SK-N-SH (cell line): Measurements from ENCODE around the gene DELE1. TPM values are rescaled to one million over a fixed set of nuclear protein-coding genes. Genes with fewer than 3 reads are reported as not detected.

Source experiments
- CTCF ChIA-PET: fragments of 300-600, 350-600 bp; formaldehyde crosslinking; extraction: SDS; loops from one replicate; lab custom pipeline; 2021; lab: Yijun Ruan, JAX
- POLR2A ChIA-PET: fragments of 350-600 bp; sonication (Branson Sonifier 250); formaldehyde crosslinking; extraction: SDS; loops from one replicate; lab custom pipeline; 2020; ENCODE audit warnings: antibody characterized with exemption, inconsistent platforms; lab: Yijun Ruan, JAX
- DNase-seq: peaks from one replicate; pipeline ENCODE4 v3.0.0; 2012
- H2AFZ ChIP-seq: fragments of 200-600 bp; sonication (generic); 2 replicates; pipeline ENCODE4 v1.8.1; 2016; ENCODE audit warnings: antibody characterized with exemption, mild to moderate bottlenecking, low read depth
- H3F3A ChIP-seq: fragments of 200-600 bp; sonication (generic); replicated peaks from 2 replicates; pipeline ENCODE3; 2016; ENCODE audit warnings: antibody characterized with exemption, mild to moderate bottlenecking; ENCODE audit not compliant: insufficient read depth
- H3K27ac ChIP-seq, 2 experiments: fragments of 200-500 bp in 1 of 2; fragments of 200-600 bp in 1 of 2; sonication (Bioruptor generic) in 1 of 2; sonication (generic), shearing (Covaris generic) in 1 of 2; 2 replicates each; pipeline versions ENCODE4 v1.5.1 to v1.6.1; 2014 to 2016; ENCODE audit warnings: low read depth in 2 of 2, inconsistent platforms in 1 of 2, low read length in 1 of 2, mild to moderate bottlenecking in 1 of 2, mixed read lengths in 1 of 2
- H3K27me3 ChIP-seq: fragments of 200-600 bp; sonication (generic), shearing (Covaris generic); 2 replicates; pipeline ENCODE4 v1.6.1; 2016; ENCODE audit warnings: mixed run types; ENCODE audit not compliant: insufficient read depth
- H3K36me3 ChIP-seq, 2 experiments: fragments of 200-500 bp in 1 of 2; fragments of 200-600 bp in 1 of 2; sonication (Bioruptor generic) in 1 of 2; sonication (generic) in 1 of 2; replicated peaks in 1 of 2; 2 replicates each; pipeline versions ENCODE3 to v1.5.1; 2014 to 2016; ENCODE audit warnings: low read length in 1 of 2, mild to moderate bottlenecking in 1 of 2; ENCODE audit not compliant: insufficient read depth in 2 of 2, control insufficient read depth in 1 of 2
- H3K4me1 ChIP-seq, 2 experiments: fragments of 200-500 bp in 1 of 2; fragments of 200-600 bp in 1 of 2; sonication (Bioruptor generic) in 1 of 2; sonication (generic), shearing (Covaris generic) in 1 of 2; 2 replicates each; pipeline versions ENCODE4 v1.5.1 to v1.6.1; 2014 to 2016; ENCODE audit warnings: low read depth in 1 of 2, low read length in 1 of 2, mixed run types in 1 of 2; ENCODE audit not compliant: insufficient read depth in 2 of 2, control insufficient read depth in 1 of 2
- H3K4me2 ChIP-seq: fragments of 200-600 bp; sonication (generic), shearing (Covaris generic); 2 replicates; pipeline ENCODE4 v1.6.1; 2017; ENCODE audit warnings: mixed run types
- H3K4me3 ChIP-seq, 2 experiments: fragments of 200-500 bp in 1 of 2; fragments of 200-600 bp in 1 of 2; sonication (Bioruptor generic) in 1 of 2; sonication (generic), shearing (Covaris generic) in 1 of 2; 2 replicates each; pipeline versions ENCODE4 v1.5.1 to v1.8.1; 2014 to 2016; ENCODE audit warnings: low read depth in 2 of 2, inconsistent platforms in 1 of 2, low read length in 1 of 2, mild to moderate bottlenecking in 1 of 2, mixed read lengths in 1 of 2, moderate library complexity in 1 of 2
- H3K79me2 ChIP-seq: fragments of 200-600 bp; sonication (generic); 2 replicates; pipeline ENCODE4 v1.8.1; 2017; ENCODE audit warnings: mild to moderate bottlenecking; ENCODE audit not compliant: insufficient read depth
- H3K9ac ChIP-seq: fragments of 200-600 bp; sonication (generic); 2 replicates; pipeline ENCODE4 v1.6.1; 2017; ENCODE audit warnings: mixed run types
- H3K9me2 ChIP-seq: fragments of 200-600 bp; sonication (generic); 2 replicates; pipeline ENCODE4 v1.6.1; 2017; ENCODE audit warnings: mixed run types
- H3K9me3 ChIP-seq: fragments of 200-600 bp; sonication (generic); 2 replicates; pipeline ENCODE4 v1.6.1; 2017; ENCODE audit warnings: mixed run types, mild to moderate bottlenecking, moderate library complexity
- H4K20me1 ChIP-seq: fragments of 200-600 bp; sonication (generic); 2 replicates; pipeline ENCODE4 v1.6.1; 2017; ENCODE audit warnings: mild to moderate bottlenecking, mixed run types; ENCODE audit not compliant: insufficient read depth
- ELF1 ChIP-seq: IDR thresholded peaks from 2 replicates; pipeline ENCODE4 v1.4.0; 2012
- EZH2phosphoT487 ChIP-seq: fragments of 200-600 bp; sonication (generic); IDR thresholded peaks from 2 replicates; pipeline ENCODE4 v1.6.1; 2017; ENCODE audit warnings: low read depth, mixed run types, mild to moderate bottlenecking, antibody characterized with exemption, moderate library complexity, borderline replicate concordance
- FOXJ3 ChIP-seq: sonication (generic); formaldehyde crosslinking; IDR thresholded peaks from 2 replicates; pipeline ENCODE4 v1.5.1; 2020; ENCODE audit warnings: mild to moderate bottlenecking, missing genetic modification reagents
- GABPA ChIP-seq: IDR thresholded peaks from 2 replicates; pipeline ENCODE4 v1.4.0; 2012; ENCODE audit warnings: low read depth, mild to moderate bottlenecking
- GATA2 ChIP-seq: sonication (generic); formaldehyde crosslinking; IDR thresholded peaks from 2 replicates; pipeline ENCODE4 v1.5.0; 2020; ENCODE audit warnings: mild to moderate bottlenecking, missing genetic modification reagents
- NFIC ChIP-seq: IDR thresholded peaks from 2 replicates; pipeline ENCODE4 v1.4.0; 2012; ENCODE audit warnings: borderline replicate concordance
- RAD21 ChIP-seq: IDR thresholded peaks from 2 replicates; pipeline ENCODE4 v1.6.1; 2012; ENCODE audit warnings: mild to moderate bottlenecking, low read length
- RCOR1 ChIP-seq: fragments of 150-350 bp; IDR thresholded peaks from 2 replicates; pipeline ENCODE4 v1.6.1; 2017; ENCODE audit warnings: antibody characterized with exemption, low read length
- RFX5 ChIP-seq: IDR thresholded peaks from 2 replicates; pipeline ENCODE4 v1.6.1; 2012; ENCODE audit warnings: mild to moderate bottlenecking, improper control_type of control experiment, low read length
- RXRA ChIP-seq: IDR thresholded peaks from 2 replicates; pipeline ENCODE4 v1.4.0; 2012; ENCODE audit warnings: low read depth, mild to moderate bottlenecking, borderline replicate concordance
- SMC3 ChIP-seq: IDR thresholded peaks from 2 replicates; pipeline ENCODE4 v1.6.1; 2012; ENCODE audit warnings: low read depth, low read length, improper control_type of control experiment
- WGBS: methylation state at CpG from one replicate; pipeline ENCODE4 v1.1.6; 2017; ENCODE audit warnings: low lambda C conversion rate; 5-methylcytosine and 5-hydroxymethylcytosine counted together
- polyA plus RNA-seq, 3 experiments: library from polyadenylated mRNA; depleted of rRNA; stranded (reverse); fragments of >200 nt; gene quantifications; 2 replicates each; pipeline ENCODE4 v1.2.3, GENCODE V29; 2012
- TF ChIP-seq, protein P1 (sequence below): IDR thresholded peaks from 2 replicates; pipeline ENCODE4 v1.4.0; 2012; ENCODE audit warnings: low read depth, borderline replicate concordance
- TF ChIP-seq, protein P2 (sequence below): IDR thresholded peaks from 2 replicates; pipeline ENCODE4 v1.4.0; 2012; ENCODE audit warnings: low read depth, borderline replicate concordance
- TF ChIP-seq, protein P3 (sequence below): fragments of 200-600 bp; sonication (generic); IDR thresholded peaks from 2 replicates; pipeline ENCODE4 v1.6.1; 2017; ENCODE audit warnings: antibody characterized with exemption, mild to moderate bottlenecking, moderate library complexity

Gene DELE1
- polyA plus RNA-seq, 1 of the 3 experiments (the other 2 are of a cell fraction) = 60.3 TPM

DNA sequence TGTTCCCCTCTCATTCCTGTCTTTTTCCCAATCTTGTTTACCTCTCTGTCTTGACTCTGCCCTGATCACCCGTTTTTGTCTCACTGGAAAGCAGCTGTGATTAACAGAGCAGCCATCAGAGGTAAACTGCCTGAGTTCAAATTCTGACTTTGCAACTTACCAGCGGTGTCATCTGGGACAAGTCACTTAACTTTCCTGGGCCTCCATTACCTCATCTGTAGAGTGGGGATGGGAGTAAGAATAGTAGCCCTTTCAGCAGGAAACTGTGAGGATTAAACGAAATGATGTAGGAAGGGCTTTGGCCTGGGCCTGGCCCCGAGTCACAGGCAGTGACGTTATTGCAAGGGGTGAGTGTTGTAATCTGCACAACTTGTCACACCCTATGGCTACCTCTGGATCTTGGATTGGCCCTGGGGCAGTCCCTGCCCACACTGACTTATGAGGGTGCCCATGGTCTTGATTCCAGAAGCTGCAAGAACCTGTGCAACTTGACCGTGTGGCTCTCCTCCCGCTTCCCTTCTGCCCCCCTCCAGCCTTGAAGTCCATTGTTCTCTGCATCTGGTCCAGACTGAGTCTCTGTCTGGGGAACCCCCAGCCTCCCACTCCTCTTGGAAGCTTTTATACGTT lies 35.0 kb downstream of the DELE1 start (continued):
- TF ChIP-seq NFIC (no peak), GABPA (no peak), ELF1 (no peak), RXRA (no peak), RCOR1 (no peak), FOXJ3 (CRISPR knock-in tag) (no peak), SMC3 (no peak), EZH2phosphoT487 (no peak), GATA2 (CRISPR knock-in tag) (no peak), RFX5 (no peak)
- TF ChIP-seq, protein P1, sequence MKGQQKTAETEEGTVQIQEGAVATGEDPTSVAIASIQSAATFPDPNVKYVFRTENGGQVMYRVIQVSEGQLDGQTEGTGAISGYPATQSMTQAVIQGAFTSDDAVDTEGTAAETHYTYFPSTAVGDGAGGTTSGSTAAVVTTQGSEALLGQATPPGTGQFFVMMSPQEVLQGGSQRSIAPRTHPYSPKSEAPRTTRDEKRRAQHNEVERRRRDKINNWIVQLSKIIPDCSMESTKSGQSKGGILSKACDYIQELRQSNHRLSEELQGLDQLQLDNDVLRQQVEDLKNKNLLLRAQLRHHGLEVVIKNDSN = no peak
- TF ChIP-seq, protein P2, sequence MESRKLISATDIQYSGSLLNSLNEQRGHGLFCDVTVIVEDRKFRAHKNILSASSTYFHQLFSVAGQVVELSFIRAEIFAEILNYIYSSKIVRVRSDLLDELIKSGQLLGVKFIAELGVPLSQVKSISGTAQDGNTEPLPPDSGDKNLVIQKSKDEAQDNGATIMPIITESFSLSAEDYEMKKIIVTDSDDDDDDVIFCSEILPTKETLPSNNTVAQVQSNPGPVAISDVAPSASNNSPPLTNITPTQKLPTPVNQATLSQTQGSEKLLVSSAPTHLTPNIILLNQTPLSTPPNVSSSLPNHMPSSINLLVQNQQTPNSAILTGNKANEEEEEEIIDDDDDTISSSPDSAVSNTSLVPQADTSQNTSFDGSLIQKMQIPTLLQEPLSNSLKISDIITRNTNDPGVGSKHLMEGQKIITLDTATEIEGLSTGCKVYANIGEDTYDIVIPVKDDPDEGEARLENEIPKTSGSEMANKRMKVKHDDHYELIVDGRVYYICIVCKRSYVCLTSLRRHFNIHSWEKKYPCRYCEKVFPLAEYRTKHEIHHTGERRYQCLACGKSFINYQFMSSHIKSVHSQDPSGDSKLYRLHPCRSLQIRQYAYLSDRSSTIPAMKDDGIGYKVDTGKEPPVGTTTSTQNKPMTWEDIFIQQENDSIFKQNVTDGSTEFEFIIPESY = no peak

DNA sequence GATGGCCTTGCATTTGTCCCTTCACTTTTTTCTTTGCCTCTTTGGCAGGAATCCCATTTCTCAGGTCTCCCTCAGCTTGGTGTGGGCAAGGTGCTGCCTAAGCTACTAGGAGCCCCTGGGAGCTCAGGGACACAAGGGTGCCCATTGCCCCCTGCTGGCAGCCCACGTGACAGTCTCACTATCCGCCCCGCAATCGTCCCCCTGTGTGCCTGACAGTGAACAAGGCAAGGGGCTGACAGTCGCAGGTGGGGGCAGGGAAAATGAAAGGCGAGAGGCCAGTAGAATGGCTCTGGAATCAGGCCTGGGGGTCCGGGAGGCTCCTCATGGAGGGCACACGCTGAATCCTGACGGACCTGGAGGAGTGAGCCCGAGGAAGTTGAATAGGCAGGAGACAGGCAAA lies 36.3 kb downstream of the DELE1 start:
- Histone ChIP-seq H3K27ac (no peak overlapping the region), H3K36me3 (no peaks in the 10 kb centered on the region), H3K4me2 (no peak overlapping the region), H3K9ac (no peak overlapping the region), H2AFZ (no peak overlapping the region), H3K4me3 (no peak overlapping the region), H3K27me3 (no peaks in the 10 kb centered on the region), H3F3A (no peaks in the 10 kb centered on the region), H4K20me1 (no peaks in the 10 kb centered on the region), H3K9me3 (no peaks in the 10 kb centered on the region), H3K4me1 (peaks cover 0 to 17% of the 10 kb centered on the region in 2 experiments; a peak in 2 of 4 replicates), H3K79me2 (no peaks in the 10 kb centered on the region), H3K9me2 (no peaks in the 10 kb centered on the region)
- TF ChIP-seq RAD21 (peak; percentile 53), SMC3 (peak; percentile 31; the same call in 1 of the 2 replicates)
- TF ChIP-seq, protein P1 = no peak
- TF ChIP-seq, protein P3, sequence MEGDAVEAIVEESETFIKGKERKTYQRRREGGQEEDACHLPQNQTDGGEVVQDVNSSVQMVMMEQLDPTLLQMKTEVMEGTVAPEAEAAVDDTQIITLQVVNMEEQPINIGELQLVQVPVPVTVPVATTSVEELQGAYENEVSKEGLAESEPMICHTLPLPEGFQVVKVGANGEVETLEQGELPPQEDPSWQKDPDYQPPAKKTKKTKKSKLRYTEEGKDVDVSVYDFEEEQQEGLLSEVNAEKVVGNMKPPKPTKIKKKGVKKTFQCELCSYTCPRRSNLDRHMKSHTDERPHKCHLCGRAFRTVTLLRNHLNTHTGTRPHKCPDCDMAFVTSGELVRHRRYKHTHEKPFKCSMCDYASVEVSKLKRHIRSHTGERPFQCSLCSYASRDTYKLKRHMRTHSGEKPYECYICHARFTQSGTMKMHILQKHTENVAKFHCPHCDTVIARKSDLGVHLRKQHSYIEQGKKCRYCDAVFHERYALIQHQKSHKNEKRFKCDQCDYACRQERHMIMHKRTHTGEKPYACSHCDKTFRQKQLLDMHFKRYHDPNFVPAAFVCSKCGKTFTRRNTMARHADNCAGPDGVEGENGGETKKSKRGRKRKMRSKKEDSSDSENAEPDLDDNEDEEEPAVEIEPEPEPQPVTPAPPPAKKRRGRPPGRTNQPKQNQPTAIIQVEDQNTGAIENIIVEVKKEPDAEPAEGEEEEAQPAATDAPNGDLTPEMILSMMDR = peak; percentile 56
- ChIA-PET CTCF (interaction anchor here (0.6 to 9.7 kb wide), 80 partner anchors 9 to 371 kb away, joined by 3 to 325 read pairs (median 5); partner anchors contain the start of genes ARAP3, DELE1, DIAPH1 and FCHSD1), POLR2A (interaction anchor here (0.5 to 1.9 kb wide), 5 partner anchors 9 to 277 kb away, joined by 3 to 8 read pairs (median 5); partner anchors contain the start of genes DELE1 and RNF14)
- WGBS = 71% methylated on average over 10 of the region's 10 CpGs
- peak; percentile 62 for DNase-seq
